ENCODE measurements around the gene ZER1.

ZER1 gene

DNA sequence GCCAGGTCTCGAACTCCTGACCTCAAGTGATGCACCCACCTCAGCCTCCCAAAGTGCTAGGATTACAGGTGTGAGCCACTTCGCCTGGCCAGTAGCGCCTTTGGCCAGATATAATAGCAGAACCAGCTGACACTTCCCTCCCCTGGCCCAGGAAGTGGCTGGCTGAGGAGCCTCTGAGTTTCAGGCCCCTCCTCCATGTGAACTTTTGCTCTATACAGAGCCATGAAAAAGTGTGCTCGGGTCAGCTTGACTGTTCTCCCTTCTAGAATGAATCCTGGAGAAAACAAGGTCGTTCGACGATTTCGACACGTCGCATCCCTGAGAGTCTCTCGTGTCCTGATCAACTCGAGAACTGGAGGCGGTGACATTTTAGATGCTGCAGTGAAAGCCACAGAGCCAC, 39.2 kb downstream of the ZER1 start:
- no peak for DNase-seq

DNA sequence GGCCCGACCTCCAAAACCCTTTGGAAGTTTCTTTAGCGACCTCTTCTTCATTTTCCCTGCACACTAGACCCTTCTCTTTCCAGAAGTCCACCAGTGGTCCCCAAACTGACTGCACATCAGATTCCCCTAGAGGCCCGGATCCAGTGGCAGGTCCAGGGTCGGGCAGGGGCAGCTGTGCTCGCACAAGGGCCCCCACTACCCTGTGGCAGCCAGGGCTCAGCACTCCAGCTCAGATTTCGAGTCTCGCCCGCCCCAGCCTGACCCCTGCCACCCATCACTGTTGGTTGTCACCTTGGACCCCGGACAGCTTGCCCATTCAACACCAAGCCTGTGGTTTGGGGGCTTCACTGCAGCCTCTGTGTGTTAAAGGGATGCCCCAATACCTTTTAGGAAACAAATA, 40.0 kb downstream of the ZER1 start:
- DNase-seq, result no peak

DNA sequence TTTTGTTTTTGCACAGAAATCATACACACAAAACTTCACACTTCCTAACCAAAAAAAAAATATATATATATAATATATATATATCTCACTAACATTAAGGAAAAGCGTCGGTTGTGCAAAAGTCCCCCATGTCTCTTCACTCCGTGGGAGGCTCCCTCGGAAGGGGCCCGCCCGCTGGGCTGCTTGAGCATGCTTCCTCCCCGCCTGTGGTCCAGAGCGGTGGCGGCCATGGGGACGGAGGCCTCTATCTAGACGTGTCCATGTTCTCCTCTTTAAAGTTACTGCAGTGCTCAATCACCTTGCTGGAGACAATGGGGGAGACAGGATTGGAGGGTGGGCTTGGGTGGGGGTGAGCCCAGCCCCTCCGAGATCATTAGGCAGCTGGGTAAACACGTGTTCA, 40.6 kb downstream of the ZER1 start:
- no peak for DNase-seq

DNA sequence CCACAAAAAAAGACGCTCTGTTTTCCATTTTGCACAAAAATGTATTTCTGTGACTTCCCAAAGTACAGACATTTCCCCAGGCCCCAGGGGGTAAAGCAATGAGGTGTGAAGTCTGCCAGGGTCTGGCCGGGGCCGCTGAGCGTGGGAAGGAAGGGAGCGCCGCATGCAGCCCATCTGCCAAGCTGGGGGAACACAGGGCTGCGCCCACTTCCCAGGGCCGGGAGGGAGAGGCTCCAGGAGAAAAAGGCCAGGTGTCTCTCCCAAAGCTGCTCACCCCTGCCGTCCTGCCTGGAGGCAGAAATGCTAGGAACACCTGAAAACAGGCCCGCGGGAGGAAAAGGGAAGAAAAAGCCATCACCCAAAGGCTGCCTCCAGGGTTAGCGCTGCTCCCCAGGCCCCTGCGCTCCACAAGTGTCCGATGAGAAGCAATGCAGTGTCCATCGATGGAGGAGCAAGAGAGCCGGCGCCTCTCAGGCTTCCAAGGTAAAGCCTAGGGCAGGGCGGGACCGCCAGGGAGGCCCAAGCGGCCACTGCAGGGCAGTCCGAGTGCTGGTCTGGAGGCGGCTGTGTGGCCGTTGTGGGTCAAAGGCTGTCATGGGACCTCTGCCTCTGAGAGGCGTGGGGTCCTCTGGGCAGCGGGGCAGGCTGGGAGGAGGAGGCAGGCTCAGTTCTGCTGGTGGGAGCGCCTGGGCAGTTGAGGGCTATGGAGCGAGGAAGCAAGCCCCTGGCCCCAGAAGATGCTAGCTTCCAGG, 41.8 kb downstream of the ZER1 start:
- no peak for DNase-seq

DNA sequence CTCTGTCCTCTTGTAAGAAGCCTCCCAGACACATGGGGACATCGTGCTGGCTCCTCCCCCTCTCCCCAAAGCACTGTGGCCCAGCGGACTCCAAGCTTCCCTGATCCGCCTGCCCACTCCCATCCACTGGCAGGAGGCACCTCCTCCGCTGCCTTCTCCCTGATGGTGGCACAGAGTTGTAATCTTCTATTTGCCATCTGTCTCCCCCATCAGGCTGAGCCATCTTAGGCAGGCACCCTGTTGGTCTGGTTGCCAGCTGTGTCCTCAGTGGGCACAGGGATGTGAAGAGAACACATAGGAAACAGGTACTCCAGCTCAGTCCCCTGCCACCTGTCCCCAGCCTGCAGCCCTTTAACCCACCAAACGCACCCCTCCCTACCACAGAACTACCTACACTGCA, 42.4 kb downstream of the ZER1 start:
- no peak for DNase-seq

DNA sequence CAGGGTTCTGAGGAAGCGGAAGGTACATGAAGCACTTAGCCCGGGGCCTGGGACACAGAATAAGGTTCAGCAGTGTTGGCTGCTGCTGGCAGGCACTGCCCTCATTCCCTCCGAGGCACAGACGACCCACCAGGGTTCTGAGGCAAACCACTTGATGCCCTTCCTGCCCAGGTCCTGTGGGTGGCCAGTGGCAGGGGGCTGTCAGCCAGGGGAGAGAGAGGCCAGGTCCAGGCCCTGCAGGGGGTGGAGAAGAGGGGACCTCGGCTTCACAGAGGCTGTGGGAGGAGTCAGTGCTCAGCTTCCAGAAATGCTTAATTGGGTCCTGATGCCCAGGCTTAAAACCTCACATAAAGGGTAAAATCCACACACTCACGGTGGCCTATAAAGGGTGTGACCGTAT, 43.4 kb downstream of the ZER1 start:
- no peak for DNase-seq

DNA sequence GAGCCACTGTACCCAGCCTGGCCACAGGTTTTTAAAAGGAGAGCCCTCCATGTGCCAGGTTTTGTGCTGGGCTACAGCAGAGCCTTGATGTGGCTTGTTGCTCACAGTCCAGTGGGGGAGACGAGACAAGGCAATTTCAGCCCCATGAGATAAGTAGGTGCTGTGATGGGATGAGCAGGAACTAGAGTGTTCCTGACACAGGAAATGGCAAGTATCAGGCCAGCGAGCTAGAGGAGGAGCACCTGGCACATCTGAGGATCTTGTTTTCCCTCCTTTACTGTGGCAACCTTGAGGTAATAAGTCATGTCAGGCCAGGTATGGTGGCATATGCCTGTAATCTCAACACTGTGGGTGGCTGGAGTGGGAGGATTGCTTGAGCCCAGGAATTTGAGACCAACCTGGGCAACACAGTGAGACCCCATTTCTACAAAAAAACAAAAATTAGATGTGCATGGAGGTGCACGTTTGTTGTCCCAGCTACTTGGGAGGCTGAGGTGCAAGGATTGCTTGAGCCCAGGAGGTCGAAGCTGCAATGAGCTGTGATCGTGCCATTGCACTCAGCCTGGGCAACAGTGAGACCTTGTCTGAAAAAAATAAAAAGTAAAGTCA, 44.0 kb downstream of the ZER1 start:
- DNase-seq, result no peak

DNA sequence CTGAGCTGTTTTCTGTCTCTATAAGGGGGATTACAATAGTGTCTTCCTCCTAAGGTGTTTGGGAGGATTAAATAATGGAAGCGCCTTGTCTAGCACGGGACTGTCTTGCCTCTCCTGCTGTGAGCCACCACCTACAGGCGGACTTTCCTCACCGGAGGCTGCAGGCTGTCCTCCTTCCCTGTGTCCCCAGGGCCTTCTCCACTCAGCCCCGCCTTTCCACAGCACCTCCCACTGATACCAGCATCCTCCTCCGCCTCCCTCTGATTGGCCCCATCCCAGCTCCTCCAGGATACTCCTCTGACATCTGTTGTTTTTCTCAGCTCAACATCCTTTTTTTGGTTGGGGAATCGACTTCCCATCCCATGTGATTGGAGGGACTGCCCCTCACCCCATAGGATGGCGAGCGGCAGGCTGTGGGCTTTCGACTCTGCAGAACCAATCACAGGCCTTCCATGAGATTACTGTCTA, 46.9 kb downstream of the ZER1 start:
- peak; percentile 79 for DNase-seq

DNA sequence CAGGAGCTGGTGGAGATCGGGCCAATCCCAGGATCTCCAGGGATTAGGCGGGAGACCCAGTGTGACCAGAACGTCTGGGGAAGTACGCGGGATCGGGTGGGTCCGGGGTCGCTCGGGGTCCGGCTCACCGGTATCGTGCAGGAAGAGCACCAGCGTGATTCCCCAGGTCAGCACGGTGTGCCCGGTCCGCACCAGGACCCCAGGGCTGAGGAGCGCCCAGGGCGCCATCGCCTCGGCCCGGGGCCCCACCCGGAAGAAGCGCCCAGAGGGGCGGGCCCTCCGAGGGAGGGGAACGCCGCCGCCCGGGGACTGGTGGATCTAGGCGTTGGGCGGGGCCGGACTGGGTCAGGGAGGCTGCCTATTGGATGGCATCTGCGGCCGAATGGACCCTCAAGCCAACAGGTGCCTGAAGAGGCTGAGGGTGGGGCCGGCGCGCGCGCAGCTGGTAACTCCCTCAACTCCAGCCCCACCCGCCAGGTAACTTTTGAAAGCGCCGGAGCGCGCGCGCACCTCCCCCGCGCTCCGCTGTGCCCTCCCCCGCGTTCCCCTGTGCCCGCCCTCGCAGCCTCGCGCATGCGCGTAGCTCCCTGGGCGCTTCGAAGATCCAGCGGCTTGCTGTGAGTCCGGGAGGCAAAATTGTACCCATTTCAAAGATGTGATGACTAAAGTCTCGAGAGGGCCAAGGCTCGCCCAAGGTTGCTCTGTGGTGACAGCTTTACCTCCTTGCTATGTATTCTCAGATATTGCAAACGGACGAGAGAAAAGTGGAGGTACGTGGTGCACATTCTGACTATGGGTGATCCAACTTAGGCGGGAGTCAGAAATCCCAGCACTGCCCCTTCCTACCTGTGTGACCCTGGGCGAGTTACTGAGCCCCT, 47.6 kb downstream of the ZER1 start, which contains the start of gene ZDHHC12:
Gene ZDHHC12, minus strand, starts transcription at position 262 of the 878 bp plus-strand sequence. Its CDS starts 34 bp downstream, at position 228.
- DNase-seq, result peak; percentile 100

DNA sequence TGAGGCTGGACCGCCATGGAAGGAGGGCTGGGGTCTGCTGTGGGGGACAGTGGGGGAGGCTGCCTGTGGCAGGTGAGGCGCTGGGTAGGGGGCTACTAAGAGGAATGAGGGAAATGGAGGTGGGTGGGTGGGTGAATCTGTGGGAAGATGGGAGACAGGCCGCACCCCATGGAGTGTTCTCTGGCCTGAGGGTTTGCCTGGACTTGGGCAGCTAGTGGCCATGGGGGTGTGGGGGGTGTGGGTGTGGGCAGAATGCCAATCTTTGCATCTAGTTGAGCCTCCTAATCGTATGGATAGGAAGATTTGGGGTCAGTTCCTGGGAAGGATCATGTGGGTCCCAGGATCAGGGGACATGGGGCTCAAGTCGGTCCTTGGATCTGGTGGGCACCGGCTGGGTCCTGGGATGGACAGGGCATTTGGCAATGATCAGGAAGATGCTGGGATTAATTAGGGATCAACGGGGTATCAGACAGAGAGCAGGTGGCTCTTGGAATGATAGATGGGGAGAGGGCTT, 48.3 kb downstream of the ZER1 start:
- DNase-seq, result no peak

DNA sequence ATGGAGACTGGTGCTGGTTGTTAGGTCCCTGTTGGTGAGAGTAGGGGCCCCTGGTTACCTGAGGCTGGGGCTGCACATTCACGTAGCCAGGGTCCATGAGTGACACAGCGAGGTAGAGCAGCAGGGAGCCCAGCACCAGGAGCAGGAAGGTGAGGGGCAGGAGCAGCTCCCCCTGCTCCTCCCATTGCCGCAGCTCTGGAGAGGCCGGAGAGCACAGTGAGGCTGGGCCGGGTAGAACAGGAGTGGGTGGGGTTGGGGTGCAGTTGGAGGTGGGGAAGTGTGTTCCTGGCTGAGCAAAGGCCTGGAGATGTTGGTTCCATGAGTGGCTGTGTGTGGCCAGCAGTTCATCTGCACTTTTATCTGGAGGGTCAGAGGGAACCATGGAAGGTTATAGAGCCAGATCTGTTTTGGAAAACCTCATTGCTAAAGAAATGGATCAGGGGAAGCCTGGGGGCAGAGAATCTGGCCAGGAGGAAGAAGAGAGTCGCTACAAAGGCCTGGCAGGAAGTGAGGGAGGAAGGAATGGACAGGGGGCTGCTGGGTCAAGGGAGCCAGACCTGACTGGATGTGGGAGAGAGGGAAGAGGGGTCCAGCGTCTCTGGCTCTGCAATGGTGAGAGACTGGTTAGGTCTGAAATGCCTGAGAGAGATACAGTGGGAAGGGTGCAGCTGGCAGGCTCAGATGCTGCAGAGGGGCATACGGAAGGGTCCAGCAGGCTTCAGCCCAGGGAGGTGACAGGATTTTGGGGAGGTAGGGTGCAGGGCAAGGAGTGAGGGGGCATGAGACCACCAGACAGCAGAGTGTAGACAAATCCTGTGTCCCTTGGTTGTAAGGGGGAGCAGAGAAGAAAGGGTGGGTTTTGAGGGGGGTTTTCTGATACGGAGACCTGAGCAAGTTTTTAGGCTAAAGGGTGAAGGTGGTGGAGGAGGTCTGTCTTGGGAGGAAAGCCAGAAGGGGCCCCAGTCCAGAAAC, 49.1 kb downstream of the ZER1 start:
- no peak for DNase-seq

DNA sequence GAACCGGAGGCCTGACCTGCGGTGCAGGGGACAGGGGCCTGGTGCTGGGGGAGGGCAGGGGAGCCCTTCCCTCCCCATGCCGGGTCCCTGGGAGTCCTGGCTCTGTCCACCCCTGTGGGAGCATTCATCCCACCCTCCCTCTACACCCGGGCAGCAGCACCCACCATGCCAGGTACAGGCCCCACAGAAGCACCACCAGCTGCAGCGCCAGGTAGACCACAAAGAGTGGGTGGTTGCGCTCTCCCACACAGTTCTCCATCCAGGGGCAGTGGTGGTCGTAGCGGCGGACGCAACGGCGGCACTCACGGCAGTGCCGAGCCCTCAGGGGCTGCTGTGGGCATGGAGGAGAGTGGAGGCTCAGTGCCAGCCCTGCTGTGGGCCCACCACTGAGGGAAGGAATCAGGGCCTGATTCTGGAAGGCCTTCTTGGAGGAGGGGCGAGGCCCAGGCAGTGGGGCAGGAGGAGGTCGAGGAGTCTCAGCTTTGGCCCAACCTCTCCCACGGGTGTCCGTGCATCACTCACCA, 50.2 kb downstream of the ZER1 start:
- DNase-seq, result no peak

DNA sequence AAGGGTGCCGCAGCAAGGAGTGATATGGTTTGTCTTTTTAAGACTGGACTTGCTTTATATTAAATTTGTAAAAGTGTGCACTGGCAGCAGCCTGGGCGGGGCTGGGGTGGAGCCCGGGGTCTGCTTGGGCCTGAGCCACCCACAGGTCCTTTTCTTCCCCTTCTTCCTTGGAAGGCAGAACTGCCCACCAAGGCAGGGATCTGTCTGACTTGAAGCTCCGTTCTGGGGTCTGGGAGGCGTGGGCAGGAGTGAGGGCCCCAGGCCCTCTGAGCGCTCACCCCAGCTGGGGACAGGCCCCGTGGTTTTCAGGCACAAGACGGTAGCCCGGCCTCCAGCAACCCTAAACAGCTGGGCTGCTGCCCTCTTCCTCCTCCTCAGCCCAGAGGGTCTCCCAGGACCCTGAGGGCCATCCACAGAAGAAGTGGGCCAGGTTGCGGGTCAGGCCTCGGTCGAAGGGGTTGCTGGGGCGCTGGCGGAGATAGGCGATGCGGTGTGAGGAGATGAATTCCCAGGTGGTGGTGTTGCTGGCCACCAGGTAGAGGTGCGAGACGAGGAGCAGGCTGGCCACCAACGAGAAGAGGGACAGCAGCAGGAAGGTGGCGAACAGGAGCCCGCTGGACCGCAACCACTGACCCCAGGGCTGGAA, 50.8 kb downstream of the ZER1 start:
- DNase-seq, result no peak

DNA sequence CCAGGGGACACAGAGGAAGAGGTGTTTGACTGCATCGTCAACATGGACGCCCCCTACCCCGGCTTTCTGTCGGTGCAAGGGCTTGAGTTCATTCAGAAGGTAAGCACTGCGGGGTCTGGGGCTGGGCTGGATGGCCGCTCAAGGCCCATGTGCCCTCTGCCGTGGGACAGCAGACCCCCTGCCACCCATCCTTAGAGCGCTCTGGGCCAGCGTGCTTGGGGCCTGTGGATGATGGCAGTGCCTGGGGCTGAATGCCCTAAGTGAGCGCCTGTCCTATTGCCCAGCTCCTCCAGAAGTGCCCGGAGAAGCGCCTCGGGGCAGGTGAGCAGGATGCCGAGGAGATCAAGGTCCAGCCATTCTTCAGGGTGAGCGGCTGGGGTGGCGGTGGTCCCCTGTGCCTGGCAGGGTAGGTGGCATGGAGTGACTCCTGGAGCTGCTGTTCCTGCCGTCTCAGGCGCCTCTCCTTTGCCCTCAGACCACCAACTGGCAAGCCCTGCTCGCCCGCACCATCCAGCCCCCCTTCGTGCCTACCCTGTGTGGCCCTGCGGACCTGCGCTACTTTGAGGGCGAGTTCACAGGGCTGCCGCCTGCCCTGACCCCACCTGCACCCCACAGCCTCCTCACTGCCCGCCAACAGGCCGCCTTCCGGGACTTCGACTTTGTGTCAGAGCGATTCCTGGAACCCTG, 51.7 kb downstream of the ZER1 start:
- no peak for DNase-seq

DNA sequence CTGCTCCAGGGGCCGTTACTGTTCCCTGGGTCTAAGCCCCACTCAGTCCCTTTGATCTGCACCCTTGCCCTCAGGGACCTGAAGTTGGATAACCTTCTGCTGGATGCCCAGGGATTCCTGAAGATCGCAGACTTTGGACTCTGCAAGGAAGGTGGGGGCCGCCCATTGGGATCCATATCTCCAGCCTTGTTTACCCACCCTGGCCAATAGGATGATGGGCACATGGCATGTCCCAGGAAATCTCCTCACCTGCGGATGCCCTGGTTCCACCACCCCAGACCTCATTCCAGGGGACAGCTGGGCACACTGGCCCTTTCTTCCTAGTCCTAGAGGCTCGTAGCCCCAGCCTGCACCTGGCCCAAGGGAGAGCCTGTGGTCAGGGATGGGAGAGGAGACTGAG, 53.3 kb downstream of the ZER1 start:
- DNase-seq, result no peak

DNA sequence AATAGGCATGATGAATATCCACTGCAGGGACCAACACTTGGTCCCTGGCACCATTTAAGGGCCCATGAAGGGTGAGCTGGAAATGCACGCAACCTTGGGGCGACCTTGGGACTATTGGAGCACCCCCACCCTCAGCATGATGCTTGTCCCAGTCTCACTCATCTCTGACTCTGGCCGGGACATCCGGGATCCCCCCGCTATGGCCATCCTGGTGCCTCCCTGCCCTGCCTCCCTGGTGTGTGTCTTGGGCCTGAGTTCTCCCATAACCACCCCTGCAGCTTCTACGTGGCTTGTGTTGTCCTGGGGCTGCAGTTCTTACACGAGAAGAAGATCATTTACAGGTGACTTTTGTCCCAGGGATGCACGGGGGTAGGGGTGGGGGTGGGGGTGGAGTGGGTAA, 53.7 kb downstream of the ZER1 start:
- DNase-seq, result no peak

DNA sequence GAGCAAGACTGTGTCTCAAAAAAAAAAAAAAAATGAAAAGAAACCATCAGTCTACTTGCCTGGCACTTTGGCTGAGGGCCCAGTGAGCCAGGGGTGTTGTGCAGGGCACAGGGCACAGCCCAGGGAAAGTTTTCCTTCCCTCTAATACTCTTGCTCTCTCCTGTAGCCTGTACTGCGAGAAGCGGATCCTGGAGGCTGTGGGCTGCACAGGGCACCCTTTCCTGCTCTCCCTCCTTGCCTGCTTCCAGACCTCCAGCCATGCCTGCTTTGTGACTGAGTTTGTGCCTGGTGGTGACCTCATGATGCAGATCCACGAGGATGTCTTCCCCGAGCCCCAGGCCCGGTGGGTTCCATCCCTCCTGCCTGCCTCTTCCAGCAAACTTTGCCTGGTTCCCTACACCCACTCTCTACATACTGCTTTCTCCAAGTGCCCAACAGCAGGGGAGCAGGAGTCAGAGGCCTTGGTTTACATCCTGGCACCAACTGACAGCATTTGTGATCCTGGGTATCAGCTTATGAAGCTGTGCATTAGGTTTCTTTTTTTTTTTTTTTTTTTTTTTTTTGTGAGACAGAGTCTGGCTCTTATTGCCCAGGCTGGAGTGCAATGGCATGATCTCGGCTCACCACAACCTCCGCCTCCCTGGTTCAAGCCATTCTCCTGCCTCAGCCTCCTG, 55.0 kb downstream of the ZER1 start:
- DNase-seq, result no peak

DNA sequence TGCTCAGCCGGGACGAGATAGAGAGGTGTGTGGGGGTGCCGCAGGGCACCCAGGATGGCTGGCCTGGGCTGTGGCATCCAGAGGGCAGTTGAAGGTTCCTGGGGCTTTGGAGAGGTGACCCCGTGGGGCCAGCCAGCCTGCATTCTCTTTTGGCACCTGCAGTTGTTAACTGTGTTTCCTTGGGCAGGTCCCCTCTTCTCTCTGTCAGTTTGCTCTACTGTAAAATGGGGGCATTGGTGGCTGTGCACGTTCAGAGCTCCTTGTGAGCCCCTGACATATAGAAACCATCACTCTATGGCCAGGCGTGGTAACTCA, 56.3 kb downstream of the ZER1 start:
- no peak for DNase-seq

DNA sequence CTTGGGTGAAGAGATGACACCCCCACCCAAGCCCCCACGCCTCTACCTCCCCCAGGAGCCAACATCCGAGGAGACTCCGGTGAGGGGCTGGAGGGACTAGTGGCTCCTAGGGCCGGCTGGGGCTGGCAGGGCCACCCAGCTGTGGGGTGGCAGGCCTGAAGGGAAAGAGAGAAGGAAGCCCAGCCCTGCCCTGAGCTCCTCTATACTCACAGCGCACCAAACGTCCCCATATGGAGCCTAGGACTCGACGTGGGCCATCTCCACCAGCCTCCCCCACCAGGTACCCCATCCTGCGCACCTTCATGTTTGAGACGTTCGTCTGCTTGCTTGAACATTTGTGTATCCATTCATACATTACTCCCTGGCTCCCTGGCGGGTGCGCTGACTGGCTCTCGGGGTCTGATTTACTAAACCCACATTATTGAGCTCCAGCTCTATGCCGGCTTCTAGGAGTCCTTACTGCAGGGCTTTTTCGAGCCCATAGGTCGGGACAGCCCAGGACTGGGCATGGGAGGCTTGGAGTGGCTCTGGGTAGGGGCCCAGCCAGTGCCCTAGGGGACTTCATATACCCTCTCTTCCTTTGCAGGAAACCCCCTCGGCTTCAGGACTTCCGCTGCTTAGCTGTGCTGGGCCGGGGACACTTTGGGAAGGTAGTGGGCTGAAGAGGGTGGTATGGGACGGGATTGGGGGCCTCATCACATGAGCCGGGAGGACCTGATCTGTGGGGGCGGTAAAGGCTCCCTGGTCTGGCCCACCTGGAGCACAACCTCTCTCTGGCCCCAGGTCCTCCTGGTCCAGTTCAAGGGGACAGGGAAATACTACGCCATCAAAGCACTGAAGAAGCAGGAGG, 56.9 kb downstream of the ZER1 start:
- no peak for DNase-seq

All from hematopoietic multipotent progenitor cell treated with erythropoietin and hydrocortisone succinate and interleukin-3 and kit ligand, for 6 days (in vitro differentiated cells).